DLD1 (cell line): ENCODE results near the gene DNAJC2.

ENCODE experiments used
- in situ Hi-C: cut with HindIII; loops from 2 replicates; pipeline ENCODE4 v1.10.0; 2017; ENCODE audit warnings: low sequenced_read_pairs

DNAJC2 gene, protein sequence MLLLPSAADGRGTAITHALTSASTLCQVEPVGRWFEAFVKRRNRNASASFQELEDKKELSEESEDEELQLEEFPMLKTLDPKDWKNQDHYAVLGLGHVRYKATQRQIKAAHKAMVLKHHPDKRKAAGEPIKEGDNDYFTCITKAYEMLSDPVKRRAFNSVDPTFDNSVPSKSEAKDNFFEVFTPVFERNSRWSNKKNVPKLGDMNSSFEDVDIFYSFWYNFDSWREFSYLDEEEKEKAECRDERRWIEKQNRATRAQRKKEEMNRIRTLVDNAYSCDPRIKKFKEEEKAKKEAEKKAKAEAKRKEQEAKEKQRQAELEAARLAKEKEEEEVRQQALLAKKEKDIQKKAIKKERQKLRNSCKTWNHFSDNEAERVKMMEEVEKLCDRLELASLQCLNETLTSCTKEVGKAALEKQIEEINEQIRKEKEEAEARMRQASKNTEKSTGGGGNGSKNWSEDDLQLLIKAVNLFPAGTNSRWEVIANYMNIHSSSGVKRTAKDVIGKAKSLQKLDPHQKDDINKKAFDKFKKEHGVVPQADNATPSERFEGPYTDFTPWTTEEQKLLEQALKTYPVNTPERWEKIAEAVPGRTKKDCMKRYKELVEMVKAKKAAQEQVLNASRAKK

DNA sequence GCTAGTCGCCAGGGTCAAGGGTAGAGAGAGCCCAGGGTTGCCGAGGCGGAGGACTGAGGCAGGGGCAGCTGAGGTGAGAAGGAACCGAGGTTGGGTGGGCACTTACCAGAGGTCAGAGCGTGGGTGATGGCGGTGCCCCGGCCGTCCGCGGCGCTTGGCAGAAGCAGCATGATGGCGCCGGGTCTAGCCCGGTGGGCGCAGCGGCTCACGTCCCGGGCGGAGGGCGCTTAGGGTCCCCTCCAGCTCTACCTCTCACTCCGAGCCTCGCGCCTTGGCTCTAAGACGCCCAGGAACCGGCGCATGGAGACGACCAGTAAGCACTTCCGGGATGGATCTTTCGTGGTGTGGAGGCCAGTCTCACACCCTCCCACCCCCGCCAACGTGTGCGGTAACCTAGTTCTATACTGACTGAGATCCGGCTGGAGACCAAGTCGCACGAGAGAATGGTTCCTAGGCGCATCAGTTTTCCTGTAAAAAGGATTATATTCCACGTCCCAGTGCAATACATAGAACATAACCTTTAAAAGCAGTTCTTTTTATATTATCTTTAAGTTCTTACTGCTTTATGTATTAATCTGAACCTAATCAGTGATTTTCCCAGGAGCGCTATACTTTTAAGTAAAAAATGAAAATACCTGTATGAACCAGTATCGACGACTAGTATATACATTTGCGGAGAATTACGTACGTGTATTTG is at the start of gene DNAJC2:
Gene DNAJC2, minus strand, starts transcription at position 315 of the 697 bp plus-strand sequence. Its CDS starts 145 bp downstream, at position 170.
- in situ Hi-C loops = loop anchor here (5.0 kb wide), 1 partner anchor 37 kb away; no protein-coding TSS in a partner anchor

DNA sequence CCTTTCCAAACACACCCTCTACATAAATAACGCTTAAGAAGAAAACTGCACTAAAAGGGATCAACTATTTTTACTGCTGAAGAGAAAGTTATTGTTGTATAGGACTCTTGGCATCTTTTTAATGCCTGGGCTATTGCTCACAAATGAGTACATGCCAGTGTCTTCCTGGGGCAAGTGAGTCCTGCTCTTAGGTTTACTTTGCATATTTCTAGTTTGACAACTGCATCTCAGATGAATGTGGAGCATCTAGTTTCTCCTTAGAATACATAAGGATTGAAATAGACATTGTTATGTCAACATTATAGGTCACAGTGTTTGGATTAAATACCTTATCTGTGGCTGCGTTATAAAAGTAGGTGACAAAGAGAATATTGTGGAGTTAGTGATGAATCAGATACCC is 47.4 kb upstream of the DNAJC2 start:
- in situ Hi-C loops = no loop called here

DNA sequence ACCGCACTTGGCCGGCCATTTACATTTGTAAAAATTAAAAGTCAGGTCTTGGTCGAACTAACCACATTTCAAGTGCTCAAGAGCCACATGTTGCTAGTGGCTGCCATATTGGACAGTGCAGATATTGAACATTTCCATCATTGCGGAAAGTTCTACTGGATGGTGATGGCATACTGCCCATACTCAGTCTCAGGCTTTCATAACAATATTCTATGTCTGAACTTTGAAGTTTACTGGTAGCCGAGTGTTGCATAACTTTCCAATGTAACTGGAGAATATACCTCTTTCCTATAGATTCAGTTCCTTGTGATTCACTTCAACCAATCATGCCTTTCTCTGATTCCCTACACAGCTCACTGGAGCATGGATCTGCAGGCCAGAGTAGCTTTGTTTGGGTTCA is 46.6 kb upstream of the DNAJC2 start:
- in situ Hi-C loops = no loop called here

DNA sequence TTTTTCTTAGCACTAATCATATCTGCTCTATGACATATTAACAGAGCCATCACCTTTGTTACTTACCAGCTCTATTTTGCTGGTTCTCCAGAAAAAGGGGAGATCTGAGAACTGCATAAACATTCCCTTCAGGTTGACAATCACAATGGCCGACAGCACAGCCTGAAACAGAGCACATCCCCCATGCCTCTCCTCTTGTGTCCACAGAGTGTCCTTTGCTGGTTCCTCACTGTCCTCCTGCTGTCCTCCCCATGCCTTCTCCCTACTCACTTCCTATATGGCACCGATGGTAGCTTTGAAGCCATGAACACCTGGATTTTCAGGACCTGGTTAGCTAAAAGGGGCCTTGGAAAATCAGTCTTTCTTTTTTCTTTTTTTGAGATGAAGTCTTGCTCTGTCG is 44.7 kb upstream of the DNAJC2 start:
- in situ Hi-C loops = no loop called here

DNA sequence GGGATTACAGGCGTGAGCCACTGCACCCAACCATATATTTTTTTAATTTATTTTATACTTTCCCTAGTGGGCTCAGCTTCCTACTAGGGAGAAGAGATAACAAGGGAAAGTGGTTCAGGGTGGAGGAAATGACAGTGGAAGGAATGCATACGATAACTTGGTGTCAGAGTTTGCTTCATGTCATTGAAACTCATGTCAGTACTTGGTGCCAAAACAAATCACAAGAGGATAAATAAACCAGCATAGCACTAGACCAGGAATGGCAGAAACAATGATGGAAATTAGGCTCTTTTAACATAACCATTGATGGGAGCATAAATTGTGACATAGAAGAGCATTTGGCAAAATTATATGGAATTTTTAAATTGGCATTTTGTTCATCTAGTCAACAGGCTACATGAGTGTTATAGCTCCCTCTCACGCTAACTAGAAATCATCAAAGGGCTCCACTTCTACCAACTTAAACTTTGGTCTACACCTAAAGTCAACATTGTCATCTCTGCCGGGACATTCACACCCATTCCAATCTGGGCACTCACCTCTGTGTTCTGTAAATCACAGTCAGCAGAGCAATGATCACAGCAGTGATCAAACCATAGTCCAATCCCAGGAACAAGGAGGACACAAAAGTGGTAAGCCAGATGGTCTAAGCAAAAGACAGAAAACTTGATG is 44.0 kb upstream of the DNAJC2 start:
- in situ Hi-C loops = no loop called here

DNA sequence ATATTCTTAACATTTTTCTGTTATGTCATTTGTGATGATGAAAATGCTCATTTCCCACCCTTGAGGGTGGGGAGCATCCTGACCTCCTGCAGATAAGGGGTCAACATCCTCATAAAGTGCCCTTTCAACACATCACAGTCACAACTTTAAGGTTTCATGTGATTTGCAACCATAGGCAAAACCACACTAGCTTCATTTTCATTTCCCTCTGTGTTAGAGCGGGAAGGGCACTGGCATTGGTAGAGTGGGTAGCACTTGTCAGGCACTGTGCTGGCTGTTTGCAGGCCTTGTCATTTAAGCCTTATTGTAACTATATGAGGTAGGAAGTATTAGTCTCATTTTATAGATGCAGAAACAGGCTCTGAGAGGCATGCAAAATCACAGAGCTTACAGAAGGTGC is 42.7 kb upstream of the DNAJC2 start:
- in situ Hi-C loops = no loop called here

DNA sequence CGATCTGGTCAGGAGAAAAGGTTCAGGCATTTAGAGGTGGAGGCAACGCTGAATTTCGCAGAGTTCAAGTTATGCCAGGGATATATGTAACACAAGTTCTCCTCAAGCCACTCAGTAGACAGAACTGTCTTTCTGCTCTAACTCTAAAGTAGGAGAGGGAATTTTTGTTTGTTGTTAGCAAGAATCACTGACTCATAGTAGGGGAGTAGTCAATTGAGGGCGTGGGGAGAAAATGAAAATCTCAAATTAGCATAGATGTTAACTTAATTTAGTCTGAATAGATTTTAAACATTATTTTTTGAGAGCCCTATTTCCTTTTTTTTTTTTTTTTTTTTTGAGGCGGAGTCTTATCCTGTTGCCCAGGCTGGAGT is 37.5 kb upstream of the DNAJC2 start:
- in situ Hi-C loops = no loop called here

DNA sequence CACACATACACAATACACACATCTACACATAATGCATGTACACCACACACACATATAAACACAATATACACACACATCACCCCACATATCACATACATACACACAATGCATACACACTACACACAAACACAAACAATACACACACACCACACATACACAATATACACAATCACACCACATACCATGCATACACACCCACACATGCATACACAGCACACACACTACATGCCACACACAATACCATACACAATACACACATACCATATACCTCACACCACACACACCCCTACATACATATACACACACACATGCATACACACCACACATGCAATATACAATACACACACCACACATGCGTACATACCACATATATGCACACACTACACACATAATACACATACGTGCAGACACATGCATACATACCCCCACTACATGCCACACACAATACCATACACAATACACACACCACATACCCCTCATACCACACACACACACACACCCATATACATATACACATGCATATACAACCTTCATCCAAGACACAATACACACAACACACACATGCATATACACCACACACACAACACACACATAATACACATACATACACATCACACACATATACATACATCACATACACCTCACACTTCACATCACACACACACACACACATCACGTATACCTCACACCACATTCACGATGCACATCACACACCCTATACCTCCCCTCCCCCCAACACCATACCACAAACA is 36.9 kb upstream of the DNAJC2 start:
- in situ Hi-C loops = no loop called here

DNA sequence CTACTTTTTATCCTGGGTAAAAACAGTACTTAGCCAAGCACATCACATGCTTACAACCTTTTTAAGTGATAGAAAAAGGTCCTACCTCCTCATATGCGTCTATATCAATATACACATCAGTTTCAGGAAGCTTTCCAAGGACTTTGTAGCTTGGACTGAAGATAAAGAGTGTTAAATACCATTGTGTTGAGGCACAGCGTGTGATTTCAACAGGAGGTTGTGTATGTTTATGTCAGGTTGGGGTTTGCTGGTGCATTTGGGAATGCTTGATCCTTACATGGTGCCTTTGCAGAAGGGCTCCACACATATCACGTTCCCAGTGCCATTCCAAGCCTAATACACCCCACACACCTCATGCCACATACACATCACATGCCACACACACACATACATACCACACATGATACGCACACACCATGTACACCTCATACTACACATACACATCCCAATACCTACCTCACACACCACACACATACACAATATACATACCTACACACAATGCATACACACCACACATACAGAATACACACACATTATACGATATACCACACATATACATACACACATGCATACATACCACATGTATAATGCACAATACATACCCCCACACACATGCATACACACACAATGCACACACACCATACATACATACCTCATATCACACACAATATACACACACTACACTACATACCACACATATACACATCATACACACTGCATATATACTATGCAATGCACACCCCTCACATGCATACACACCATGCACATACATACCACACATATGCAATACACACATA is 36.0 kb upstream of the DNAJC2 start:
- in situ Hi-C loops = no loop called here

DNA sequence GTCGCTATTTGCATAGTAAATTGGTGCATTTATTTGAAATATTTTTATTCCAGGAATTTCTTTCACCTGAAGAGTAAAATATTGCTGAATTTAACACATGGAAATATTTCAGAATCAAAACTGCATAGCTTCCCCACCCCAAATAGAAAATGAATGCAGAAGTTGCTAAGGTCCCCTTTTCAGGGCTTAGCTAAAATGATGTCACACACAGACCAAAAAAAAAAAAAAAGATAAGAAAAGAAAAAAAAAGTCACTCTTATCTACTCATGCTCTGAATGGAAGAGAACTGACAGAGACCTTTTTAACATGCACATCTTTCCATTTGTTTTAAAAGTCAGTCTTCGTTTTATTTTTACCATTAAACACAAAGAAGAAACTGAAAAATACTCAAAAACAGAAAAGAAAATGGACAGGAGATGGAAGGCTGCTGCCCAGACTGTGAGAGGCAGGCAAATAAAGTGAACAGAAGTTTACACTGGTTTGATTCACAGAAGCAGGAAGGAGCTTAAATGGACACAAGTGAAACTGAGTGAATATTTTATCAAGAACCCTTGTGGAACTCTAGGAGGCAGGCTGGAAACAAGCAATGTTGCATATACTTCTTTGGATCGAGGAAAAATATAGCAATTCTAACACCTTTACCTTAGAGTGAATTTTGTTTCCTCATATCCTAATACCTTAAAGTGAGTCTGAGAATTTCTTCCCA is 34.9 kb upstream of the DNAJC2 start:
- in situ Hi-C loops = no loop called here

DNA sequence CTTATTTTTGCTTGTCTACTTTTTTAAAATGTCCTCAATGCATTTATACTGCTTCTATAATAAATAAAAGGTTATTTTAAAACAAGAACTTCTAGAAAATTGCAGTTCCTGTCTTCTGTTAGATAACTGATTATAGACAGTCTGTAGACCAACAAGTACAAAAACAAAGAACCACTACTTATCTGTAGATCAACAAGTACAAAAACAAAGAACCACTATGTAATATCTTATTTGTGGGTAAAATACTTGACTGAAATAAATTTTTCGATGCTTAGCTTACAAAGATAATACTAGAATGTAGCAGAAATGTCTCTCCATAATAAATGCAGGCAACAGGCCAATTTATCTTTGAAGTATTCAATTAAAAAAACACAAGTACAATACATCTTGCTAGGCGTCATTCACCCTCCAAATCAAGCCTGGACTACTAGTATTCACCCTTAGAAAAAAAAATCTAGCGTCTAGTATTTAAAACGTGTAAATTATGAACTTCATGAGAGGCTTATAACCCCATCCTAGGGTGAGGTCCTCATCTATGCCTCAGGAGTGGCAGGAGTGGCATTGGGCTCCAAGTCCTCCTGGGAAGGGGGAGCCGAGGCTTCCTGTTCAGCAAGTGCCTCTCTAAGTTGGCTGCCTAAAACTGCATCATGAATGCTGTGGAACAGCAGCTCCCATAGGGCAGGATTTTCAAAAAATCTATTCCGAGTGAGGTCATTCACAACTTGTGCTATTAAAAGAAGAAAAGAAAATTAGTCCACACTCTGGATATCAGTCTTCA is 29.5 kb upstream of the DNAJC2 start:
- in situ Hi-C loops = no loop called here

DNA sequence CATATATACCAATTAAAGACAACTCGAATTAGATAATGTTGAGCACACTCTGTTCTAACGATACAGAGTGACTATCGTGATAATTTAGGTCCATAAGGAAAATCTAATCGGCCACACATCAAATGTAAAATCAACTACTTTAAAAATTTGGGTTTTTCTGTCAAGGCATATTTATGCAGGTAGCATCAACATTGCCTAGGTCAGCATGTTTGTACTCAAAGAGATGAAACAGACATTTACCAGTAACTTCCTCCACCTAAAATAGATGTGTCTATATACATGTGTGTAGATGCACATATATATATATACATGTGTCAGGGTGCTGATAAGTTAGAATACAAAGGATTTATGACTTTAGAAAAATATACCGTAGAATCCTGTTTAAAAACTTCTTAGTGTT is 24.9 kb upstream of the DNAJC2 start:
- in situ Hi-C loops = no loop called here

DNA sequence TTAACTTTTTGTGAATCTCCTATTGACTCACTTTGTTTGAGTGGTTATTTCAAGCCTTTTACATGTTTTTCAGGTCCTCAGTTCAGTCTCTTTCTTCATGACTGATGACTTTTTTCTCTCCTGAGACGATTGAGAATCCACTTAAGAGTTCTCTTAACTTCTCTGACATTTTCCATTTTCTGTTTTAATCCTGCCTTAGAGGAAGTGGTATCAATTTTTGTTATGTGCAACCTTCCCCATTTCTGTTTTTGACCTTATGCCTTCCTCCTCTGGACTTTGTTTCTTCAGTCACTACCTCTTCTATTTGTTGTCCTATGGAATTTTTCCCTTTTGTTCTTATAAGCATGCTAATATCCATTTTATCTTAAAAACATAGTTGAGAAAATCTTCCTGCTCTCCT is 5.2 kb upstream of the DNAJC2 start:
- in situ Hi-C loops = no loop called here

DNA sequence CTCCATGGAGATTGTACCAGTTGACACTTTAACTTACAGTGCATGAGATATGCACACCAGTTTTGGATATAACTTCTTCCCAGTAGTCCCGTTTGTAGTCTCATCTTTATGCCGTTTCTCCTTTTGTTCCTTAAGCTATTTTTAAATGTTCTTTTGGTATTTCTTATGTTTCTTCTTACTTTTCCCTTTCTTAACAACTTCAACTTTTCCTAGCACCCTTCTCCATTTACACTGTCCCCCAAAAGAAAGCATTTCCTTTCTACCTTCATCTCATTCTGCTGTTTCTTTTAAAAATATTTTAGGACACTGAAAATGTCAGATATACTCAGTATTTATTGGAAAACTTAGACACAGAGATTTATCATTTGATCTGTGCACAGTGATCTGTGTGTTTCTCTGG is 4.4 kb upstream of the DNAJC2 start:
- in situ Hi-C loops = no loop called here

DNA sequence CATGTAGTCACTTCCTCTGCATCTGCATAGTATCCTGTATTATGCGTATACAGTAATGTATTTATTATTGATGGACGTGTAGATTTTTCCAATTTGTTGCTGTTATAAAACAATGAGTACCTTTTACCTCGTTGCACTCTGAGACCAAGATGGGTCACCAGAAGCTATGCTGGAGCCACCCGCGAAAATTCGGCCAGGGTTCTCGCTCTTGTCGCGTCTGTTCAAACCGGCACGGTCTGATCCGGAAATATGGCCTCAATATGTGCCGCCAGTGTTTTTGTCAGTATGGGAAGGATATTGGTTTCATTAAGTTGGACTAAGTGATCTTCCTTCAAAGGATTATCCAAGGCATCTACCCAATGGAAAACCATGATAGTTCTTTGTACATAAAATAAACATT is 3.9 kb upstream of the DNAJC2 start:
- in situ Hi-C loops = no loop called here

DNA sequence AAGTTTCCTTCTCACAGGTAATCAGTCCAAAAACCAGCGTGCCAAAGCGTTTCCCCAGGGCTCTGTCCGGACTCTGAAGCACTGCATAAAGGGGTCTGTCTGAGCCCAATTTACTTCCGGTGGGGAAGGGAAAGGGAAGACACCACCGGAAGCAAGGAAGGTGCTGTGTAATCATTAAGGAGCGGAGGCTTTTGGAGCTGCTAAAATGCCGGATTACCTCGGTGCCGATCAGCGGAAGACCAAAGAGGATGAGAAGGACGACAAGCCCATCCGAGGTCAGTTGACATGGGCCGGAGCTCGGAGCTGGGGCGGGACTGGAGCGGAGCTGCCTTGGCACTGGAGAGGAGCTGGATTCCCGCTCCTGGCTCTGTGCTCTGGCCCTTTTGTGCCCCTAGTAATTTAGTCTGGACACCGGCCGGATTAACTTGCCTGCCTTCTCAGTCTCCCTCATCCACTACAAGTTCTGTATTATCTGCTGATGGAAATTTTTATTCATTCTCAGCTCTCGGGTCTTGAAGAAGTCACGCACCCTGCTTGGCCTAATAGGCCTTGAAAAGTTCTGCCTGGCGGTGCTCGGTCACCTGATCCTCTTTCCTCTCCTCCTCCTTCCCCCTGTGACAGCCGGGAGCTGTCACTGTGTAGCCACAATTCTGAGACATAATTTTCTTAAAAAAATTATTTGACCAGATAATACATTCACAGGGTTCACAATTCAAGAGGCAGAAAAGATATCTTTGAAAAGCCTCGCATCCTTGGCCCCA is 3.1 kb upstream of the DNAJC2 start, which contains the start of gene PSMC2:
Gene PSMC2, plus strand, starts transcription at position 137 of the 761 bp plus-strand sequence. Its CDS starts 69 bp downstream, at position 206.
- in situ Hi-C loops = no loop called here

DNA sequence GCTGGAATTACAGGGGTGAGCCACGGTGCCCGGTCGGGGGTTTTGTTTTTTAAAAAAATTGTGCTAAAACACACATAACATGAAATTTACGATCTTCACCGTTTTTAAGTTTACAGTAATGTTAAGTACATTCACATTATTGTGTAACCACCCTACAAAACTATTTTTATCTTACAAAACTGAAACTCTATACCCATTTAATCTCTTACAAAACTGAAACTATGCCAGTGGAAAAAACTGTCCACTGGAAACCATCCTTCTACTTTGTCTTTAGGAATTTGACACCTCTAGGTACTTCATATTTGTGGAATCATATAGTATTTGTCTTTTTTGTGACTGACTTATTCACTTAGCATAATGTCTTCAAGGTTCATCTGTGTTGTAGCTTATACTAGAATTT is 1.8 kb upstream of the DNAJC2 start:
- in situ Hi-C loops = no loop called here
